Breast epithelium (tissue), 4 donors: ENCODE measurements around the gene PCDHB6. TPM values are rescaled to one million over a fixed set of nuclear protein-coding genes. Genes with fewer than 3 reads are reported as not detected.
"Not testable (repeated sequence)": the region's sequence is repeated elsewhere in the genome, so short reads cannot be mapped to it uniquely, and the experiment has no call there.

Experiments
- DNase-seq, 2 donors: peaks; one replicate each; pipeline ENCODE4 v3.0.0-alpha.2; 2019; ENCODE audit warnings: low spot score in 2 of 2
- H3K27ac ChIP-seq, 2 donors: fragments of 200-600 bp; sonication (generic) in 1 of 2; one replicate each; pipeline ENCODE4 v1.5.1; 2016 to 2019; ENCODE audit warnings: mild to moderate bottlenecking in 1 of 2
- H3K27me3 ChIP-seq, 2 donors: fragments of 200-600 bp; sonication (generic) in 1 of 2; one replicate each; pipeline versions ENCODE4 v1.5.1 to v1.6.0; 2017 to 2019; ENCODE audit warnings: control low read depth in 1 of 2, mild to moderate bottlenecking in 1 of 2
- H3K36me3 ChIP-seq: fragments of 200-600 bp; one replicate; pipeline ENCODE4 v1.5.1; 2019
- H3K4me1 ChIP-seq, 2 donors: fragments of 200-600 bp; sonication (generic); one replicate each; pipeline ENCODE4 v1.5.1; 2016 to 2019; ENCODE audit warnings: control low read depth in 1 of 2
- H3K4me3 ChIP-seq, 3 donors: fragments of 200-600 bp; sonication (generic); 1 replicate in 2 of 3; 2 replicates in 1 of 3; pipeline ENCODE4 v1.5.1; 2016 to 2019; ENCODE audit warnings: mild to moderate bottlenecking in 3 of 3, moderate library complexity in 2 of 3
- H3K9me3 ChIP-seq, 2 donors: fragments of 200-600 bp; sonication (generic) in 1 of 2; one replicate each; pipeline ENCODE4 v1.5.1; 2016 to 2019; ENCODE audit warnings: control low read depth in 1 of 2
- CTCF ChIP-seq, 3 donors: fragments of 450-650 bp; IDR thresholded peaks; one replicate each; pipeline ENCODE4 v1.5.1; 2016 to 2017; ENCODE audit warnings: antibody characterized with exemption in 3 of 3, mild to moderate bottlenecking in 3 of 3, moderate library complexity in 3 of 3
- POLR2A ChIP-seq: fragments of 450-650 bp; IDR thresholded peaks from one replicate; pipeline ENCODE4 v1.6.1; 2016; ENCODE audit warnings: antibody characterized with exemption, mild to moderate bottlenecking, moderate library complexity
- POLR2AphosphoS5 ChIP-seq, 3 donors: sonication (generic); formaldehyde crosslinking; IDR thresholded peaks; one replicate each; pipeline ENCODE4 v1.6.1; 2017; ENCODE audit warnings: antibody characterized with exemption in 3 of 3
- intact Hi-C: fragments of 100-400 bp; cut with DNase I; formaldehyde crosslinking; loops from one replicate; pipeline ENCODE4 v1.15.1; 2023; ENCODE audit warnings: low total_unique reads
- total RNA-seq, 3 donors: library from RNA; depleted of rRNA; stranded (reverse); fragments of >200 nt; gene quantifications; one replicate each; pipeline ENCODE4 v1.1.0, GENCODE V29; 2016

Gene PCDHB6
- total RNA-seq, 3 donors from 2014 or later, result 1.4 to 3.6 (median 2.2) TPM

- intact Hi-C loops, H3K36me3 ChIP-seq, H3K4me3 ChIP-seq, H3K27me3 ChIP-seq, DNase-seq, H3K4me1 ChIP-seq, H3K27ac ChIP-seq: not testable (repeated sequence)
- H3K9me3 ChIP-seq, result peaks cover 62 to 71% of the 10 kb centered on the region in 2 donors
These were observed 30.0 kb downstream of the PCDHB6 start for GRCh38 chr5:141179876-141180275.

- H3K9me3 ChIP-seq, result peaks cover 58 to 71% of the 10 kb centered on the region in 2 donors
- H3K27me3 ChIP-seq, result no peaks in the 10 kb centered on the region
These were observed 30.5 kb downstream of the PCDHB6 start for GRCh38 chr5:141180313-141180712.

GRCh38 chr5:141182248-141182647 lies 32.4 kb downstream of the PCDHB6 start, which contains the start of gene PCDHB16:
TSS of gene PCDHB16 (plus strand) at chr5:141182387. CDS start at chr5:141182560, 173 bp downstream.
- peak in 2 of 3 donors; percentile 21 to 33 for TF ChIP-seq CTCF (IDR thresholded peaks at IDR 0.05)
- TF ChIP-seq POLR2AphosphoS5 (IDR thresholded peaks at IDR 0.05), result no peak
- Histone ChIP-seq H3K9me3 (peaks cover 62 to 72% of the 10 kb centered on the region in 2 donors), H3K4me1 (no peaks in the 10 kb centered on the region), H3K27ac (peak within 1 kb of the TSS; percentile 37 to 62), H3K36me3 (no peaks in the 10 kb centered on the region), H3K27me3 (no peaks in the 10 kb centered on the region), H3K4me3 (peak within 1 kb of the TSS; percentile 36 to 61 (median 49))
- intact Hi-C loops, result no loop called here
- no peak for DNase-seq

More at GRCh38 chr5:141180313-141180712, 30.5 kb downstream of the PCDHB6 start:
- Histone ChIP-seq H3K4me3 (no peak overlapping the region), H3K27ac (no peak overlapping the region), H3K4me1 (no peaks in the 10 kb centered on the region), H3K36me3 (no peaks in the 10 kb centered on the region)
- intact Hi-C loops, result no loop called here
- no peak for DNase-seq
- no peak for TF ChIP-seq POLR2AphosphoS5 (IDR thresholded peaks at IDR 0.05)
- no peak for TF ChIP-seq POLR2A
- no peak for TF ChIP-seq CTCF (IDR thresholded peaks at IDR 0.05)

GRCh38 chr5:141184117-141184855 lies 34.4 kb downstream of the PCDHB6 start:
- peak overlapping the region in 1 of 3 donors; percentile 20 for H3K4me3 ChIP-seq
- H3K27me3 ChIP-seq, H3K27ac ChIP-seq, H3K4me1 ChIP-seq, intact Hi-C loops, H3K36me3 ChIP-seq, DNase-seq: not testable (repeated sequence)
- peaks cover 61 to 73% of the 10 kb centered on the region in 2 donors for H3K9me3 ChIP-seq

- no peaks in the 10 kb centered on the region for H3K4me1 ChIP-seq
- TF ChIP-seq POLR2A, result no peak
- peak in 1 of 3 donors; percentile 38 for TF ChIP-seq CTCF (IDR thresholded peaks at IDR 0.05)
- H3K27ac ChIP-seq, result no peak within 1 kb of the TSS
- H3K36me3 ChIP-seq, result no peaks in the 10 kb centered on the region
- intact Hi-C loops, result no loop called here
- no peaks in the 10 kb centered on the region for H3K27me3 ChIP-seq
- peak within 1 kb of the TSS in 2 of 3 donors; percentile 22 to 44 for H3K4me3 ChIP-seq
- peaks cover 67 to 90% of the 10 kb centered on the region in 2 donors for H3K9me3 ChIP-seq
- no peak for DNase-seq
These were observed 37.1 kb downstream of the PCDHB6 start, which contains the start of gene PCDHB9 for GRCh38 chr5:141186897-141187512. TSS of gene PCDHB9 (plus strand) at chr5:141187161. CDS start at chr5:141187319, 158 bp downstream.

GRCh38 chr5:141188682-141189081 lies 38.8 kb downstream of the PCDHB6 start:
- H3K4me1 ChIP-seq, intact Hi-C loops: not testable (repeated sequence)

GRCh38 chr5:141189131-141189530 lies 39.3 kb downstream of the PCDHB6 start:
- H3K9me3 ChIP-seq, result peaks cover 61 to 90% of the 10 kb centered on the region in 2 donors
- H3K27me3 ChIP-seq, H3K4me1 ChIP-seq, H3K27ac ChIP-seq, H3K4me3 ChIP-seq, intact Hi-C loops, H3K36me3 ChIP-seq, DNase-seq: not testable (repeated sequence)

More at GRCh38 chr5:141188682-141189081, 38.8 kb downstream of the PCDHB6 start:
- not testable (repeated sequence) for H3K27ac ChIP-seq, DNase-seq, H3K36me3 ChIP-seq, H3K4me3 ChIP-seq, H3K27me3 ChIP-seq
- H3K9me3 ChIP-seq, result peaks cover 66 to 91% of the 10 kb centered on the region in 2 donors
